ENCODE results near the gene EFCAB7.

DNA sequence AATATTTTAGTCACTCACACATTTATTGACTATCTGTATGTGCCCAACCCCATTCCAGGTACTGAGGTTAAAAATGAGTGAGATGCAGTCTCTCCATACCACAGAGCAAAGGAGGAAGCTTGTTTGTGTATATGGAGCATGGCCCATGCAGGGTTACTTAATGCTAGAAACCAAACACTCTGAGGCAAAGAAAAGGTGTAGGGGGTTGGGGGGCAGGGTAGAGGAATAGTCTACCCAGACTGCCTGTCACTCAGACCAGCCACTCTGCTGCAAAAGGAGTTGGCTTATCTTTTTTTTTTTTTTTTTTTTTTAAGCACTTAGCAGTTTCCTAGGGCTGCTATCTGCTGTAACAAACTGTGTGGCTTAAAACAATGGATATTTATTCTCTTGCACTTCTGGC lies 89.6 kb downstream of the EFCAB7 start:
- TF ChIP-seq, protein P1, sequence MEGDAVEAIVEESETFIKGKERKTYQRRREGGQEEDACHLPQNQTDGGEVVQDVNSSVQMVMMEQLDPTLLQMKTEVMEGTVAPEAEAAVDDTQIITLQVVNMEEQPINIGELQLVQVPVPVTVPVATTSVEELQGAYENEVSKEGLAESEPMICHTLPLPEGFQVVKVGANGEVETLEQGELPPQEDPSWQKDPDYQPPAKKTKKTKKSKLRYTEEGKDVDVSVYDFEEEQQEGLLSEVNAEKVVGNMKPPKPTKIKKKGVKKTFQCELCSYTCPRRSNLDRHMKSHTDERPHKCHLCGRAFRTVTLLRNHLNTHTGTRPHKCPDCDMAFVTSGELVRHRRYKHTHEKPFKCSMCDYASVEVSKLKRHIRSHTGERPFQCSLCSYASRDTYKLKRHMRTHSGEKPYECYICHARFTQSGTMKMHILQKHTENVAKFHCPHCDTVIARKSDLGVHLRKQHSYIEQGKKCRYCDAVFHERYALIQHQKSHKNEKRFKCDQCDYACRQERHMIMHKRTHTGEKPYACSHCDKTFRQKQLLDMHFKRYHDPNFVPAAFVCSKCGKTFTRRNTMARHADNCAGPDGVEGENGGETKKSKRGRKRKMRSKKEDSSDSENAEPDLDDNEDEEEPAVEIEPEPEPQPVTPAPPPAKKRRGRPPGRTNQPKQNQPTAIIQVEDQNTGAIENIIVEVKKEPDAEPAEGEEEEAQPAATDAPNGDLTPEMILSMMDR (optimal IDR thresholded peaks at IDR 0.05 in 1 of 3, IDR thresholded peaks at IDR 0.05 in 1 of 3, conservative IDR thresholded peaks at IDR 0.05 in 1 of 3; ENCODE audit: extremely low read depth in 1 of 3, insufficient read depth in 2 of 3, low read length in 3 of 3) = no peak
- TF ChIP-seq EZH2 (IDR thresholded peaks at IDR 0.05; ENCODE audit: low read length) = no peak
